Dermis microvascular lymphatic vessel endothelial cell (primary cell): ENCODE results near the gene NEK9. TPM values are rescaled to one million over a fixed set of nuclear protein-coding genes. Genes with fewer than 3 reads are reported as not detected.
"Not testable (repeated sequence)": the region's sequence is repeated elsewhere in the genome, so short reads cannot be mapped to it uniquely, and the experiment has no call there.

Source experiments
- DNase-seq, 2 donors: peaks; one replicate each; pipeline versions ENCODE4 v3.0.0 to v3.0.0-alpha.2; 2010; ENCODE audit warnings: low read depth in 2 of 2
- total RNA-seq: library from RNA; depleted of rRNA; stranded (reverse); fragments of >200 nt; gene quantifications from 2 replicates; pipeline ENCODE4 v1.2.1, GENCODE V29; 2014

NEK9 gene
- 29.5 TPM in 2 replicates for total RNA-seq

GRCh38 chr14:75126679-75127473 is at the start of gene NEK9:
Gene NEK9 (minus strand): TSS chr14:75127048. CDS start chr14:75126921, 127 bp downstream.
- peak; percentile 46 to 76 for DNase-seq

- DNase-seq: peak; percentile 85 to 92
Observed at GRCh38 chr14:75176142-75176820, 49.4 kb upstream of the NEK9 start, which contains the start of gene TMED10. Gene TMED10 (minus strand): TSS chr14:75176612. CDS start chr14:75176579, 33 bp downstream.

GRCh38 chr14:75175677-75176141 is 48.9 kb upstream of the NEK9 start:
- DNase-seq: peak in 1 of 2 donors; percentile 22

GRCh38 chr14:75174066-75174465 is 47.2 kb upstream of the NEK9 start:
- no peak for DNase-seq

- no peak for DNase-seq
Observed at GRCh38 chr14:75170772-75171171, 43.9 kb upstream of the NEK9 start.

- DNase-seq: no peak
Observed at GRCh38 chr14:75168586-75169335, 41.9 kb upstream of the NEK9 start.

- DNase-seq: no peak
Observed at GRCh38 chr14:75167325-75167724, 40.5 kb upstream of the NEK9 start.

GRCh38 chr14:75165586-75166391 is 38.9 kb upstream of the NEK9 start:
- DNase-seq: no peak

GRCh38 chr14:75164809-75165208 is 38.0 kb upstream of the NEK9 start:
- DNase-seq: no peak

GRCh38 chr14:75163677-75164076 is 36.8 kb upstream of the NEK9 start:
- no peak for DNase-seq

- no peak for DNase-seq
Observed at GRCh38 chr14:75162631-75163030, 35.8 kb upstream of the NEK9 start.

GRCh38 chr14:75158843-75159614 is 32.2 kb upstream of the NEK9 start:
- DNase-seq: no peak

GRCh38 chr14:75156901-75157300 is 30.1 kb upstream of the NEK9 start:
- no peak for DNase-seq

- DNase-seq: no peak
Observed at GRCh38 chr14:75156111-75156510, 29.3 kb upstream of the NEK9 start.

GRCh38 chr14:75155169-75155568 is 28.3 kb upstream of the NEK9 start:
- DNase-seq: no peak

GRCh38 chr14:75153295-75153694 is 26.4 kb upstream of the NEK9 start:
- no peak for DNase-seq

GRCh38 chr14:75151851-75152250 is 25.0 kb upstream of the NEK9 start:
- no peak for DNase-seq

GRCh38 chr14:75150637-75151036 is 23.8 kb upstream of the NEK9 start:
- not testable (repeated sequence) for DNase-seq

GRCh38 chr14:75150150-75150549 is 23.3 kb upstream of the NEK9 start:
- no peak for DNase-seq

- peak; percentile 70 to 75 for DNase-seq
Observed at GRCh38 chr14:75147423-75148071, 20.7 kb upstream of the NEK9 start.
